Stomach (tissue), 4 donors: ENCODE results near the gene PPM1F.

Experiments used
- CTCF ChIP-seq, 7 experiments: fragments of 450-650 bp in 4 of 7; fragments of 200-600 bp in 3 of 7; sonication (generic) in 3 of 7; IDR thresholded peaks; one replicate each; pipeline ENCODE4 v1.5.1; 2016 to 2019; ENCODE audit warnings: antibody characterized with exemption in 7 of 7, control low read depth in 2 of 7, mild to moderate bottlenecking in 1 of 7
- EP300 ChIP-seq: sonication (generic); formaldehyde crosslinking; IDR thresholded peaks from one replicate; pipeline ENCODE4 v1.6.1; 2017; ENCODE audit warnings: antibody characterized with exemption
- POLR2A ChIP-seq, 4 donors: fragments of 450-650 bp; IDR thresholded peaks; one replicate each; pipeline ENCODE4 v1.6.1; 2016; ENCODE audit warnings: antibody characterized with exemption in 4 of 4, control low read depth in 2 of 4, mild to moderate bottlenecking in 1 of 4, moderate library complexity in 1 of 4
- POLR2AphosphoS5 ChIP-seq, 3 donors: sonication (generic); formaldehyde crosslinking; IDR thresholded peaks; one replicate each; pipeline ENCODE4 v1.6.1; 2016; ENCODE audit warnings: antibody characterized with exemption in 3 of 3

GRCh38 chr22:21921729-21922128, 30.9 kb downstream of the PPM1F start:
- no peak for TF ChIP-seq POLR2A (IDR thresholded peaks at IDR 0.05)
- TF ChIP-seq CTCF (IDR thresholded peaks at IDR 0.05), result no peak
- no peak for TF ChIP-seq POLR2AphosphoS5 (IDR thresholded peaks at IDR 0.05)
- no peak for TF ChIP-seq EP300
